Measurements from ENCODE around the gene IRS1.

IRS1 gene

DNA sequence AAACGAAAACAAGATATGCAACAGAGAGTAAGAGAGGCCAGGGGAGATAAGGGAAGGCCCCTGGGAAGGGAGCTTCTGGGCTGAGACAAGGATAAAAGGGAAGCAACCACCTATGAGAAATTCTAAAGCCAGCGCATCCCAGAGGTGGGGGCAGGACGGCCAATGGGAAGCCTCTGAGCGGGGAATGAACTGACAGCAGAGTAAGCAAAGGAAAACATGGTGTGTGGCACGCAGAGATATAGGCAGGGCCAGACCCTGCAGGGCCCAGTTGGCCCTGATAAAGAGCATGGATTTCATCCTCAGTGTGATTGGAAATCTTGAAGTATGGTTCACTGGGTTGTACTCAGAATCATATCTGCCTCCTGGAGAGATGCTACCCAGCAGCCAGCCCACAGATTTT is 78.7 kb downstream of the IRS1 start:
- DNase-seq (ENCODE audit: low spot score), result no peak

DNA sequence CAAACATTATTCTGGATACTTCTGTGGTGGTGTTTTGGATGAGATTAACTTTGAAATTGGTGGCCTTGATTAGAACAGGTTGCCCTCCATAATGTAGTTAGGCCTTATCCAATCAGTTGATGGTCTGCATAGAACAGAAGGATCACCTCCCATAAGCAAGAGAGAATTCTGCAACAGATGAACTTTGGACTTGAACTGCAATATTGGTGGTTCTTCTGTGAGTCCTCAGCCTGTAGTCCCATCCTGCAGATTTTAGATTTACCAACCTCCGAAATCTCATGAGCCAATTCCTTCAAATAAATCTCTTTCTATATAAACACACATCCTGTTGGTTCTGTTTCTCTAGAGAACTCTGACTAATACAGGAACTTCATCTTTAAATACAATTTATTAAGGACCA is 81.9 kb downstream of the IRS1 start:
- no peak for DNase-seq (ENCODE audit: low spot score)

DNA sequence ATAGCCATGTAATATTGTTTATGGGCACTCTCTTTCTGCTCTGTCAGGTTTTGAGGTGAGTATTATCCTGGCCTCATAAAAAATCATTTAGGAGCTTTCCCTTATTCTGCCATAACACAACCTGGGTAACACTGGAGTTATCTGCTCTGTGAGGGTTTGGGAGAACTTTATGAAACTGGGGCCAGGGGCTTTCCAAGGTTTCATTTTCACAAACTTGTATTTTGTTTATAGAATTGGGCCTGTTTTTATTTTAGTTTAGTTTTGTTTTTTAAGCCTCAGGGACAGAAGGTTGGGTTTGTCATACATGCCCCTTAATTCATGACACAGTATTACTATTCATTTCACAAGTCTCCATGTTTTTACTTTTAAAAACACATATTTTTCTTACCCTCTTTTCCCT is 83.5 kb downstream of the IRS1 start:
- DNase-seq (ENCODE audit: low spot score), result no peak

DNA sequence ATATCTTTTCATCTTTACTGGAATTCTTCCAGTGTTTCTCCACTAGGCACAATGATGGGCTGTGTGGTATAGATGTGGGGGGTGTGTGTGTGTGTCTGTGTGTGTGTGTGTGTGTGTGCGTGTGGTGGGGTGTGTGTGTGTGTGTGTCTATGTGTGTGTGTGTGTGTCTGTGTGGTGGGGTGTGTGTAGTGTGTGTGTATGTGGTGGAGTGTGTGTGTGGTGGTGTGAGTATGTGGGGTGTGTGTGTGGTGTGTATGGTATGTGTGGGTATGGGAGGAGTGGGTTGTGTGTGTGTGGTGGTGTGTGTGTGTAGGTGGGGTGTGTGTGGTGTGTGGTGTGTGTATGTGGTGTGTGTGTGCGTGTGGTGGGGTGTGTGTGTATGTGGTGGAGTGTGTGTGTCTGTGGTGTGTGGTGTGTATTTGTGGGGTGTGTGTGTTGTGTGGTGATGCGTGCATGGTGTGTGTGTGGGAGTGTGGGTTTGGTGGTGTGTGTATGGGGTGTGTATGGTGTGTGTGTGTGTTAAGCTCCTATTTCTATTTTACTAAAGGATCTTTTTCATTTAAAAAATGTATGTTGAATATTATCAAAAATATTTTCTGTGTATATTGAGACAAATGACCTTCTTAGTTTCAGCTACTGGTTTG is 84.2 kb downstream of the IRS1 start:
- no peak for DNase-seq (ENCODE audit: low spot score)

DNA sequence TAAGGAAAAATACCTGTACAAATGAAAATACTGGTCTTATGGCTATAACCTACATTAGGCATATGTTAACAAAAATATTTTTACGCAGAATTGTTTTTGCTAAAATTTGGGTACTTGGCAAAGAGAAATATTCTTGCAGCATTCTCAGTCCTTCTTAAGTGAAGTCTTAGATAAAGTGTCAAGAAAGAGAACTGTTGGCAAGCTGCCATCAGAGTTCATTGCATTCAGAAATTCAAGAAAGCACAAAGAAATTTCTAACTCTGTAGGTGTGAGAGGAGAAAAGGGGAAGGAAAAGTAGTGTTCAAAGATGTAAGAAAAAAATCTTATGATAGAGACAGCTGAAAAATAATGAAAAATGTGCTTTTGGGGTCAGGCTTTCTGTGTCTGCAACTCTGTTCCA is 86.7 kb downstream of the IRS1 start:
- DNase-seq (ENCODE audit: low spot score), result no peak

DNA sequence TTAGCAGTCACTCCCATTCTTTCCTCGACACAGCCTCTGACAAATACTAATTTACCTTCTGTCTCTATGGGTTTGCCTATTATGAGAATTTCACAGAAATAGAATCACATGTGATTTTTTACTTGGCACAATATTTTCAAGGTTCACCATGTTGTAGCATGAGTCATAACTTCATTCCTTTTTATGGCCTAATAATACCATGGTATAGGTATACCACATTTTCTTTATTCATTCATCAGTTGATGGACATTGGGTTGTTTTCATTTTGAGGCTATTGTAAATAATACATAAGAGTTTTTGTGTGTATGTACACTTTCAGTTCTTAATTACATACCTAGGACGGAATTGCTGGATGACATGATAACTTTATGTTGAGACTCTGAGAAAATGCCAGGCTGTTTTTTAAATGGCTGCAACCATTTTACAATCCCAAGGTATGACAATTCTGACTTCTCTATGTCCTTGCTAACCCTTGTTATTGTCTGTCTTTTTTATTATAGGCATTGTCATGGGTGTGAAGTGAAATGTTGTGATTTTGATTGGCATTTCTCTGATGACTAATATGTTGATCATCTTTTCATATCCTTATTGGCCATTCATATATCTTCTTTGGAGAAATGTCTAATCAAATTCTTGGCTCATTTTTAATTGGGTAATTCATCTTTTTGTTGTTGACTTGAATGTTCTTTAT is 87.9 kb downstream of the IRS1 start:
- DNase-seq (ENCODE audit: low spot score), result no peak

DNA sequence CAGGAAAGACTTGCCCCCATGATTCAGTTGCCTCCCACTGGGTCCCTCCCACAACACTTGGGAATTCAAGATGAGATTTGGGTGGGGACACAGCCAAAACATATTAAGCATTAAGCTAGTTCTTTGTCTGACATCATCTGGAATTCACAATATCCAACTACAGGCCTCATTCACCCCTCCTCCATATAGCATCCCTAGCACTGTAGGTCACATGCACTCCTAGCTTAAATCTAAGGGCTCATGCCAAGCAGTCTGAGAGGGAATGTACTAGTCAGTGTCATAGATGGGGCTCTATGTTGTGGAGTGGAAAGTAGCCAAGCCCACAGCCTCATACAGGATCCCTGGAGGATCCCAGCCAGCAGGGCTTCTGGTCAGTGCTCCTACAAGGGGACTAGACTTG is 92.1 kb downstream of the IRS1 start:
- DNase-seq (ENCODE audit: low spot score), result no peak

DNA sequence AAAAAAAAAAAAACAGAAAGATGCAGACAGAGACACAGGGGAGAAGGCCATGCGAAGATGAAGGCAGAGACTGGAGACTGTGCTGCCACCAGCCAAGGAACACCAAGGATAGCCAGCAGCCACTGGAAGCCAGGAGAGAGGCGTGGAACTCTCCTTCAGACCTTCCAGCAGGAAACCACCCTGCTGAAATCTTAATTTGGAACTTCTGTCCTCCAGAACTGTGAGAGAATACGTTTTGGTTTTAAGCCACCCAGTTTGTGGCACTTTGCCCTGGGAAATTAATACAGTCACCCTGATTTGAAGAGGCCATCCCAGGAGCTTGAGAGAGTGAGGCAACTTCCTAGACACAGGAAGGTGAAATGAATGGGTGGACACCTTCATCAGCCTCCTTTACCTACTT is 93.7 kb downstream of the IRS1 start:
- no peak for DNase-seq (ENCODE audit: low spot score)

DNA sequence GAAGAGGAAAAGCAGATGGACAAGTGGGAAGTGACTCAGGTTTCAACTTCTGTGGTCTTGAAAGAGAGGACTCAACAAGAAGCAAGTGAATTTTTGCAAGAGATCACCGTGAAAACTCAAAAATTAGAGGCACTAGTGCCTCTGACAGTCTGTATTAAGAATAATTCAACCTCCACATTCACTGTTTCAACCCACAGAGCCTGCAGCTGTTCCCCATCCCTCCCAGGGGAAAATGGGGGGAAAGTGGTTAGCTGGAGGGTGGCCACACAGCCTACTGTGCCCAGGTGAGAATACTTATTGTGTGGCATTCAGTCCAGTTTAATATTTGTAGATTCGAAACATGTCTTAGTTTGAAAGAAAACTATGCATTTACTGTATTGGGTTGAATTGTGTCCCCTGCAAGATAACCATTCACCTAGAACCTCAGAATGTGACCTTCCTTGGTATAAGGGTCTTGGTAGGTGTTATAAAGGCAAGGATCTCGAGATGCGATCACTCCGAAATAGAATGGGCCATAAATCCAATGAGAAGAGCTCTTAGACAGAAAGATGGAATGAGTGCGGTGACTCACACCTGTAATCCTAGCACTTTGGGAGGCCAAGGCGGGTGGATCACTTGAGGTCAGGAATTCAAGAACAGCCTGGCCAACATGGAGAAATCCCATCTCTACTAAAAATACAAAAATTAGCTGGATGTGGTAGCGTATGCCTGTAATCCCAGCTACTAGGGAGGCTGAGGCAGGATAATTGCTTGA is 94.3 kb downstream of the IRS1 start:
- DNase-seq (ENCODE audit: low spot score), result no peak

DNA sequence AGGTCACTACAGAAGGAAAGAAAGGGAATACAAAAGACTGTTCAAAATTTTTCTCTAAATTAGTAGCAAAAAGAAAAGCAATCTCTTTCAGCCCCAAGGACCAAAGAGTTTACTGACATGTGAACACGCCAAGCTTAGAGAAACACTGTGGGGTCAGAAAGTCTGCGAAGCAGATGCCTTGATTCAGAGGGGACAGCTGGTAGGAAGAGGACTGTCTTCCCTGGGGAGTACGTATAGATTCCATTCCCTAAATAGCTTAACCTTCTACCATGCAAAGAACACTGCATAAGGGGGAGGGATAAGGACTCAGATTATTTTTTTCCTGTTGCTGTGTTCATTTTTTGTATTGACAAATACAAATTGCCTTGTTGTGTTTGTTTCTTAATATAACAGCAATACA is 96.1 kb downstream of the IRS1 start:
- no peak for DNase-seq (ENCODE audit: low spot score)

DNA sequence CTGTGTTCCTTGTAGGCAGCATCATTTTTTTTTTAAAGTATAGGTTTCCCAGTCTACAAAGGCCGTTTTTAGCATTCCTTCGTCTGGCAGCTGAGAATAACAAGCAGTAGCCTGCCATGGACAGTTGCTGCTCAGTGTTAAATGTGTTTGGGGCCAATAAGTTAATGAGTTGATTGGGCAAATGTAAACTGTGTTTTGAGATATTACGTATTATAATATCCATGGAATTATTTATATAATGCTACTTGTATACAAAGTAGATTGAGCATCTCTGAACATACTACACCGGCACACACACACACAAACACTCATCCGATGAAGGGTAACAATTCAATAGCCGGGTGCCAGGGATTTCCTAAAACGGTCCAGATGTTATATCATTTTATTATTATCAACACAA is 97.2 kb downstream of the IRS1 start:
- no peak for DNase-seq (ENCODE audit: low spot score)

DNA sequence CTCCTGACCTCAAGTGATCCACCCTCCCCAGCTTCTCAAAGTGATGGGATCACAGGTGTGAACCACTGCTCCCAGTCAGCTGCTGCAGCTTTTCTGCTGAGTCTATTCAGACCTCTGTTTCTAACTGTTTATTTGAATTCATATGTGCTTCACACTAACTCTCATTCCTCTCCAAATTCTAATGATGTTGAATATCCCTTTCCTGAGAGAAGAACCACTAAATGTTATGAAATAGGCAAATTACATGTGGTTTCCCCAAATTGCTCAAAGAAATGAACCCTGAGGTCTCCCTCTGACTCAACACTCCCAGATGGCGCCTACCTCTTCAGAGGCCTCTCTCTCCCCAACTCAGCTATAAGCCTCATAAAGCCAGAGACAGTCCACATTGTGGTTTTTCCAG is 98.6 kb downstream of the IRS1 start:
- no peak for DNase-seq (ENCODE audit: low spot score)

DNA sequence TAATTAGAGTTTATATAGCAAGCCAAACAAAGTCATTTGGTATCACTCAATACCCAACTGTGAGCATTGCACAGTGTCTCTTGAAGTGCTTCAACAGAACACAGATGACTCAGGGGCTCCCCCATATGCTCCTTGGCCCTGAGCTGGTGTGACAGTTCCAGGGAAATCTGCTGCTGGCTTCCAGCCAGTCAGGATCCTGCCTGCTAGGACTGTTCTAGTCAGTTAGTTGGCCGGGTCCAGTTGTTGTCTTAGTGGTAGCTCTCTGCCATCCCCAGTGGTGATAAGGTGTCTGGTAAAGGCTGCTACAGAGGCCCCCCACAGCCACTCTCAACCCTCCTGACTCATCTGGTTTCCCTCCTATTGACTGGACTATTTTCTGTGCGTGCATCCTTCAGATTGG is 100.3 kb downstream of the IRS1 start:
- DNase-seq (ENCODE audit: low spot score), result no peak

DNA sequence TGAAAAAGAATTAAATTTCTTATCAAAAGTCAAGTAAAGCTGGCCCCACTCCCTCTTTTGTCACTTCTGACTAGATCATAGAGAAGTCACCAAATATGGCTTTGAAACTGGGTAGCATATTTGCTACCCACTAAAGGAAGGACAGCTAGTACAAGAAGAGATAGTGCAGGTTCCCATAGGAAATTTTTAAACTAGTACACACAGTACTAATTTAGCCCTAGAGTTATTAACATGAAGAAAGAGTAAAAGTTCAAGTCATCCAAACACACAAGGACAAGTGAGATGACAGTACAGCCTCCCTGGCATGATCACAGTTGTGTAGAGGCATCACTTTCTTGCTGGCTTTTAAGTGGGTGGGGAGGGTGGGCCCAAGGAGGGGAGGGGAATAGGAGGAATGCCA is 100.9 kb downstream of the IRS1 start:
- no peak for DNase-seq (ENCODE audit: low spot score)

DNA sequence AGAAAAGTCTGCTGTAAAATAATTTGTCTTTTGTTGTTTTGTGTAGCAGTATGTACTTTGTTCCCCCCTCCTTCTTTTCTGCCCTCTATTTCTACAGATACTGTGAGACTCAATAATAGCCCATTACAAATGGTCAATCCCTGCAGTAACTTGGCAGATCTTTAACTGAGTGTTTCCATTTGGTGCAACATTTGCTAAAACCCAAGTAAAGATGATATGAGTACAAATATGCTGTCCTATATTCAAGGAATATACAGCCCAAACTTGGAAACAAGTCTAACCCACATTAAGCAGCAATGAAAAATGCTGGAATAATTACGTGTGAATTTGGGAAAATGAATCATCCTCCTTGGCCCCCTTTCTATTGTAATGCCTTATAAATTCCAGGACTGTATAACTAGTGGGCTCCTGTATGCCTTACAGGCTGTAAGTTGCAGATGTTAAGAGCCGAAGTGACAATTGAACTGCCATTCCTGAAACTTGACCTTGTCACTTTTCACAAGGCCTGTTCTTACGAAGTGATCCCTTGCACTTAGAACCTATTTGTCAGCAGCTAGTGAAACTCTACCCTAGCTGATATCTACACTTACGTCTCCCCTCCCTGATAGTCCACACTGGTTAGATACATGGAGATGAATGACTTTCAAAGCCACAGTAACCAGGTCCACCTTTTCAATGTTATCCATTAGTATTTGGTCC is 104.9 kb downstream of the IRS1 start:
- DNase-seq (ENCODE audit: low spot score), result no peak

DNA sequence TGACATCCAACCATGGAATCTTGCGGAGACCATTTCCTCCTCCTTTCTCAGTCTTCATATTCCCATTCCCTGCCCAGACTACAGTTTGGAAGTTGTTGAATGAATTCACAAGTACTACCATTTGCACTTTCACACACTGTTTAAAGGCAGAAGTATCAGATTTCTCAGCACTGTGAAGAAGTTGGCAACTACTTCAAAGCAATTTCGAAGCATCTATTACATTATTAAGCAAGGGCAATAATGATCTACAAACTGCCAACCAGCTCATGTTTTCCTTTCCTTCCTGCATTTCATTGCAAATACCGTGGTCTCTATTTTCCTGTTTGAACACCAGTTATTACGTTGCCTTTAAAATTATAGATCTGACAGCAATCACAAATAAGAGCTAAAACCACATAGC is 105.5 kb downstream of the IRS1 start:
- no peak for DNase-seq (ENCODE audit: low spot score)

DNA sequence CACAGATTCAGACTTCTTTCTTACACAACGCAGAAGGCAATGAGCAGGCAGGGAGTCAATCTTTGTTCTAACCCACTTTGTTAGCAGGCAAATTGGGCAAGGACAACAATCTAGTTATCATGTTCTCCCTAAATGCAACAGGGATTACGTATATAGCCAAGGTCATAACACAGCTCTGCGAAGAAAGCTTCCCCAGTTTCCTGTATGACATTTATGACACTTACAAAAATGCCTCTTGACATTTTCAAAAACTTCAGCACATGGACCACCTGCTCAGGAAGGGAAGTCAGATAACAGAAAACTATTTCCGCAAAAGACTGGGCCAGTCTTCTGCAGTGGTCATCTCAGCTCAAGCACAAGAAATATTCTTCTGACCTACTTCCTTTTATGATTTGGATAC is 106.1 kb downstream of the IRS1 start:
- no peak for DNase-seq (ENCODE audit: low spot score)

DNA sequence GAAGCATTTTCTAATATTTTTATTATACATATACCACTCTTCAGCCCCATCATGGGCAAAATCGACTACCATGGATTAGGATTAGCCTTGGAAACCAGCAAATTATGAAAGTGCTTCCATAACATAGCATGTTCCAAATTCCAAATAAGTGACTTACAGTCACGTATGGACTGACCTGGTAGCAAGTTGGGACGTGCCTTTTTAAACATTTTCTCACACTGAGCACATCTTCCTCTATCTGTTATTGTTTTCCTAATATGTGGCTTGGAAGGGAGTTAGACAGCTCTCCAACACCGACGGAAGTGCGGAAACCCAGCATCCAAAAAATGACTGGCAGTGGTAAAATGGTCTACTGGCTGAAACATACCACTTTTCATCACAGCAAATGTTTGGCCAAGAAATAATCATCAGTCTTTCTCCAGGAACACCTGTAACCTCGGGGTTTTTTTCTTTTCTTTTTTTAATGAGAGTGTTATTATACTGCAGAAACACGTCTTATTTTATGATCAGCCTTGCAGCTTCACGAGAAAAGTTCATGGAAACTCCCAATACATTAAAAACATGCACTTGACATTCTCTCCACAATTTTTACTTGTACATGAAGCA is 107.0 kb downstream of the IRS1 start:
- no peak for DNase-seq (ENCODE audit: low spot score)

DNA sequence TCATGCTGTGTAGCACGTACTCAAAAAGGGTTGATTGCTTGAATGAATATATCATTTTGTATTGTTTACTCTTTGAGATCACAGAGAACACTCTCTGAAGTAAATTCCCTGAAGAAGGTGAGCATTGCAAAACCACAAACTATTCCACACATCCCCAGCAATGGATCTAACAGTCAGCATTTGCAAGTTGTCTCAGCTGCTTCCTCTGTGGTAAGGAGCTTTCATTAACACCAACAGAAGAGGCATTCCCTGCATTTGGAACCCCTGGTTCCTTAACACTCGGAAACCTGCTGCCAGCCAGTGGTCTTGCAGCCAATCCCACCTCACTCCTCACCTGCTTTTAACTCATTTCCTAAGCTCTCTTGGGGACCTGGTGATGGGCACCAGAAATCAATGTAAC is 108.4 kb downstream of the IRS1 start:
- DNase-seq (ENCODE audit: low spot score), result no peak

DNA sequence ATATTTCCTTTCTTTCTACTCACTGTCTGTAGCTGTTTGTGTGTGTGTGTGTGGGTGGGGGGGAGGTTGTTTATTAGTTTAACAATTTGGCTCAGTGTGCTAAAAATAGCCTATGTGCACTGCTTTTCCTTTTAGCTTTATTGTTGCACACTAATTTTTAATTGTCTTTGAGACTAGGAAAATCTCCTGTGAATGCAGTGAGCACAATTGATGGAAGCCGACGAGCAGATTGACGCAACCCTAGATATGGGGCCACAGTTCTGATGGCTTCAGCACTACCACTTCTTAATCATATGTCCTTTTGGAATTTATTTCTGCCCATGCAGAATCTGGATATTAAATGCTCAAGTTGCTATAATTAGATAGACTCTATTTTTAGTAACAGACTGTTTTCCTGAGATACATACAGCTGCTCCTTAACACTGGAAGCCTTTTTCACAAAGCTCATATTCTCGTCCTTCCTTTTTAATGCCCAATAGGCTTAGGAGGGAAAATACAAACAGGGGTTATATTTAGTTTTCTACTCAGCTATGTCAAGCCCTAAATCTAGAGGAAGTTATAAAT is 109.1 kb downstream of the IRS1 start:
- no peak for DNase-seq (ENCODE audit: low spot score)

DNA sequence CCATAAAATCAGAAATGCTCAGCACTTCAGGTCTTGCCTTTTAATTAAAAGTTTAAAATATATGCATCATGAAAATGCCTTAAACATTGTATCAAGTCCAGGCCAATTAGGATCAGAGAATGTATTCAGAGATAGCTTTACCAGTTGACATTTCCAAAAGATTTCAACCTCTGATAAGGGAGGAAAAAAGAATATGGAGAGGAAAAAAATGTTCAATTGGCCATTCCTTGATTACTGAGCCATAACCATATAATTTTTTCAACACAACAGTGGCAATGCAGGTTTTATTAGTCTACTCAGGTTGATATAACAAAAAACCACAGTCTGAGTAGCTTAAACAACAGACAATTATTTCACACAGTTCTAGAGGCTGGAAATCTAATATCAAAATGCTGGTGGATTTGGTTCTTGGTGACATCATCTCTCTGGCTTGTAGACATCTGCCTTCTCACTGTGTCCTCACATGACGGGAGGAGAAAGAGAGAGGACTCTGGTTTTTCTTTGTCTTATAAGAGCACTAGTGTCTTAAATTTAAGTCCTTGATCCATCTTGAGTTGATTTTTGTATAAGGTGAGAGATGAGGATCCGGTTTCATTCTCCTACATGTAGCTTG is 111.9 kb downstream of the IRS1 start:
- DNase-seq (ENCODE audit: low spot score), result no peak

DNA sequence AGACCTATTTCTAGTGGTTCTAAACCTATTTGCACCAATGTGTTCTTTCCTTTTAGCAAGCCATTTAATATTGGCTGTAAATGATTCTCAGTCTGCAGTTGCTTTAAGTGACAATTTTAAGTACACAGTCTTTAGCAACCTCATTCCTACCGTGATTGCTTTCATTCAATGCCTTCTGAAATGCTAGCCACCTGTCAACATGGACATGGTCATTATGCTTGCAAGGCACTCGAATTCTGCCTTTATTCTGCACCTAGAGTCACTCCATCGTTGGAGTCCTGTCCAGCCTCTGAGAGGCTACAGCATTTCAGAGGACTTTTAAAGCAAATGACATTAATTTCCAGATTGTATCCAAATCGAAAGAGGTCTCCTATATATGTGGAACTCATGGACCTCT is 115.1 kb downstream of the IRS1 start:
- no peak for DNase-seq (ENCODE audit: low spot score)

All from COLO829 (cell line).